Astrocyte of the spinal cord (primary cell): ENCODE results near the gene MAP3K20.
"Not testable (repeated sequence)": the region's sequence is repeated elsewhere in the genome, so short reads cannot be mapped to it uniquely, and the experiment has no call there.

Experiments used
- DNase-seq: peaks from one replicate; pipeline ENCODE4 v3.0.0; 2011; ENCODE audit warnings: low read depth, low spot score
- H3K4me3 ChIP-seq: 2 replicates; pipeline ENCODE4 v1.5.1; 2011; ENCODE audit warnings: low read depth, mild to moderate bottlenecking, low read length, moderate library complexity
- CTCF ChIP-seq: IDR thresholded peaks from 2 replicates; pipeline ENCODE4 v1.5.1; 2012; ENCODE audit warnings: low read depth, mild to moderate bottlenecking, low read length, inconsistent platforms
- in situ Hi-C: cut with HindIII; loops from 2 replicates; pipeline ENCODE4 v1.10.0; 2017; ENCODE audit warnings: low sequenced_read_pairs

Gene MAP3K20

GRCh38 chr2:173092844-173093402, 17.3 kb downstream of the MAP3K20 start:
- no peak for TF ChIP-seq CTCF
- in situ Hi-C loops, result no loop called here
- no peak for DNase-seq

GRCh38 chr2:173093617-173094016, 18.0 kb downstream of the MAP3K20 start:
- in situ Hi-C loops, DNase-seq, H3K4me3 ChIP-seq: not testable (repeated sequence)

More at GRCh38 chr2:173092844-173093402, 17.3 kb downstream of the MAP3K20 start:
- H3K4me3 ChIP-seq, result no peak overlapping the region

GRCh38 chr2:173094731-173095130, 19.1 kb downstream of the MAP3K20 start:
- in situ Hi-C loops, result no loop called here
- H3K4me3 ChIP-seq, result no peak overlapping the region
- no peak for TF ChIP-seq CTCF
- DNase-seq, result no peak

GRCh38 chr2:173095356-173095755, 19.7 kb downstream of the MAP3K20 start:
- TF ChIP-seq CTCF, result no peak
- no peak overlapping the region for H3K4me3 ChIP-seq
- in situ Hi-C loops, result no loop called here
- no peak for DNase-seq

- no peak for TF ChIP-seq CTCF
- in situ Hi-C loops, result no loop called here
- no peak for DNase-seq
- no peak overlapping the region for H3K4me3 ChIP-seq
These were observed 23.6 kb downstream of the MAP3K20 start for GRCh38 chr2:173099271-173099670.

- DNase-seq, result no peak
- no peak overlapping the region for H3K4me3 ChIP-seq
- no peak for TF ChIP-seq CTCF
- in situ Hi-C loops, result no loop called here
These were observed 24.2 kb downstream of the MAP3K20 start for GRCh38 chr2:173099804-173100203.

- TF ChIP-seq CTCF, result no peak
- DNase-seq, result no peak
- no peak overlapping the region for H3K4me3 ChIP-seq
- in situ Hi-C loops, result no loop called here
These were observed 26.0 kb downstream of the MAP3K20 start for GRCh38 chr2:173101687-173102086.
